Endodermal cell (in vitro differentiated cells): ENCODE results near the gene SH3TC1. TPM values are rescaled to one million over a fixed set of nuclear protein-coding genes. Genes with fewer than 3 reads are reported as not detected.

ENCODE experiments used
- DNase-seq: peaks from one replicate; pipeline ENCODE4 v3.0.0-alpha.2; 2017
- H3K27ac ChIP-seq: 2 replicates; pipeline ENCODE4 v1.5.1; 2013; ENCODE audit warnings: mild to moderate bottlenecking, low read depth, low read length, moderate library complexity
- H3K27me3 ChIP-seq: 2 replicates; pipeline ENCODE4 v1.6.1; 2013; ENCODE audit warnings: mild to moderate bottlenecking, low read length, moderate library complexity; ENCODE audit not compliant: insufficient read depth, control insufficient read depth, poor library complexity, severe bottlenecking
- H3K36me3 ChIP-seq: 2 replicates; pipeline ENCODE4 v1.7.0; 2013; ENCODE audit warnings: mild to moderate bottlenecking, low read length, moderate library complexity; ENCODE audit not compliant: control insufficient read depth, insufficient read depth
- H3K4me1 ChIP-seq: one replicate; pipeline ENCODE4 v1.7.0; 2013; ENCODE audit warnings: low read length; ENCODE audit not compliant: control insufficient read depth, insufficient read depth
- H3K4me3 ChIP-seq: 2 replicates; pipeline ENCODE4 v1.5.1; 2013; ENCODE audit warnings: mild to moderate bottlenecking, low read length, moderate library complexity
- H3K9ac ChIP-seq: 2 replicates; pipeline ENCODE4 v1.6.1; 2013; ENCODE audit warnings: mild to moderate bottlenecking, low read length, moderate library complexity; ENCODE audit not compliant: poor library complexity, severe bottlenecking; ENCODE audit errors: extremely low read depth
- H3K9me3 ChIP-seq: 2 replicates; pipeline ENCODE4 v1.6.1; 2013; ENCODE audit warnings: mild to moderate bottlenecking, low read length, moderate library complexity; ENCODE audit not compliant: control insufficient read depth
- H3K27ac Mint-ChIP-seq: 2 replicates; pipeline ENCODE4 v1.8.0; 2020; ENCODE audit warnings: mixed read lengths
- H3K27me3 Mint-ChIP-seq: 2 replicates; pipeline ENCODE4 v1.8.0; 2021; ENCODE audit warnings: mild to moderate bottlenecking, mixed read lengths; ENCODE audit not compliant: insufficient read depth
- H3K36me3 Mint-ChIP-seq: 2 replicates; pipeline ENCODE4 v1.8.0; 2020; ENCODE audit warnings: low read depth, mixed read lengths
- H3K4me1 Mint-ChIP-seq: 2 replicates; pipeline ENCODE4 v1.8.0; 2020; ENCODE audit warnings: mixed read lengths
- H3K4me3 Mint-ChIP-seq: 2 replicates; pipeline ENCODE4 v1.8.0; 2020; ENCODE audit warnings: mild to moderate bottlenecking, moderate library complexity, mixed read lengths
- H3K9me3 Mint-ChIP-seq: 2 replicates; pipeline ENCODE4 v1.8.0; 2020; ENCODE audit warnings: mild to moderate bottlenecking, mixed read lengths
- CTCF ChIP-seq: fragments of 200-600 bp; sonication (generic); conservative IDR thresholded peaks from 2 replicates; pipeline ENCODE4 v1.5.0; 2021; ENCODE audit warnings: antibody characterized with exemption, mild to moderate bottlenecking
- WGBS, 2 experiments: methylation state at CpG; one replicate each; pipeline versions ENCODE4 v1.1.5 to v1.1.7; 2013; ENCODE audit warnings: missing lambda C conversion rate in 2 of 2, mixed read lengths in 1 of 2; ENCODE audit not compliant: insufficient coverage in 1 of 2, insufficient read length in 1 of 2; 5-methylcytosine and 5-hydroxymethylcytosine counted together
- total RNA-seq, 2 donors: library from RNA; stranded (reverse); fragmentation: NEBNext Ultra II Directional in 1 of 2; extraction: Animal tissue kit (Norgen Biotek cat#: 25700) in 1 of 2; gene quantifications; 2 replicates in 1 of 2; 3 replicates in 1 of 2; pipeline ENCODE4 v1.2.1, GENCODE V29; 2021

The SH3TC1 gene
- total RNA-seq, 2 donors from 2014 or later: 1.9 to 2.6 TPM

- Histone ChIP-seq H3K4me1 (peaks cover 13% of the 10 kb centered on the region), H3K27ac (no peak overlapping the region), H3K27me3 (no peaks in the 10 kb centered on the region), H3K9me3 (no peaks in the 10 kb centered on the region), H3K4me3 (no peak overlapping the region), H3K9ac (no peak overlapping the region), H3K36me3 (no peaks in the 10 kb centered on the region)
- WGBS, 2 experiments: 92 to 95% methylated on average over 19 to 27 of the region's 27 CpGs
- Mint-ChIP-seq H3K4me1 (peaks cover 21% of the 10 kb centered on the region), H3K27me3 (no peaks in the 10 kb centered on the region), H3K36me3 (no peaks in the 10 kb centered on the region), H3K27ac (no peak overlapping the region), H3K9me3 (no peaks in the 10 kb centered on the region), H3K4me3 (no peak overlapping the region)
- TF ChIP-seq CTCF: no peak
- no peak for DNase-seq
These were observed 28.8 kb downstream of the SH3TC1 start for GRCh38 chr4:8227771-8228318.

GRCh38 chr4:8228319-8229250, 29.5 kb downstream of the SH3TC1 start:
- H3K27ac ChIP-seq: no peak overlapping the region
- H3K27me3 ChIP-seq: no peaks in the 10 kb centered on the region
- H3K27me3 Mint-ChIP-seq: no peaks in the 10 kb centered on the region
- H3K4me1 ChIP-seq: peaks cover 13% of the 10 kb centered on the region
- 91 to 92% methylated on average over 30 to 39 of the region's 39 CpGs for WGBS, 2 experiments
- H3K36me3 Mint-ChIP-seq: no peaks in the 10 kb centered on the region
- H3K9me3 ChIP-seq: no peaks in the 10 kb centered on the region
- no peaks in the 10 kb centered on the region for H3K9me3 Mint-ChIP-seq
- DNase-seq: no peak
- no peak overlapping the region for H3K4me3 Mint-ChIP-seq
- no peak overlapping the region for H3K4me3 ChIP-seq
- H3K27ac Mint-ChIP-seq: no peak overlapping the region
- no peak for TF ChIP-seq CTCF
- no peak overlapping the region for H3K9ac ChIP-seq
- H3K4me1 Mint-ChIP-seq: peaks cover 21% of the 10 kb centered on the region
- H3K36me3 ChIP-seq: no peaks in the 10 kb centered on the region

- Mint-ChIP-seq H3K9me3 (no peaks in the 10 kb centered on the region), H3K27me3 (no peaks in the 10 kb centered on the region)
- H3K36me3 ChIP-seq: no peaks in the 10 kb centered on the region
These were observed 30.4 kb downstream of the SH3TC1 start for GRCh38 chr4:8229331-8229975.

More at GRCh38 chr4:8229331-8229975, 30.4 kb downstream of the SH3TC1 start:
- Mint-ChIP-seq H3K4me1 (peaks cover 20% of the 10 kb centered on the region), H3K27ac (no peak overlapping the region), H3K4me3 (no peak overlapping the region), H3K36me3 (no peaks in the 10 kb centered on the region)
- no peak for DNase-seq
- no peak overlapping the region for H3K4me3 ChIP-seq
- H3K27ac ChIP-seq: no peak overlapping the region
- H3K4me1 ChIP-seq: peaks cover 13% of the 10 kb centered on the region
- no peak overlapping the region for H3K9ac ChIP-seq
- no peaks in the 10 kb centered on the region for H3K9me3 ChIP-seq
- WGBS, 2 experiments: 76 to 92% methylated on average over 4 to 15 of the region's 17 CpGs
- H3K27me3 ChIP-seq: no peaks in the 10 kb centered on the region
- no peak for TF ChIP-seq CTCF
